Measurements from ENCODE around the gene RNASEH1. TPM values are rescaled to one million over a fixed set of nuclear protein-coding genes. Genes with fewer than 3 reads are reported as not detected.

The RNASEH1 gene
- total and polyA plus RNA-seq, 2 of the 13 experiments (the other 11 are each of a cell fraction or from before 2014, with no cell fraction given): 14.5 to 57.4 TPM

GRCh38 chr2:3604991-3605961, 47.1 kb upstream of the RNASEH1 start (continued):
- no peak for TF ChIP-seq NR0B2 (CRISPR knock-in tag; IDR thresholded peaks at IDR 0.05)
- TF ChIP-seq ATF1 (CRISPR knock-in tag; IDR thresholded peaks at IDR 0.05): no peak
- no peak for TF ChIP-seq ZBTB7A (CRISPR knock-in tag; IDR thresholded peaks at IDR 0.05)
- TF ChIP-seq TRIM22 (IDR thresholded peaks at IDR 0.05): no peak
- no peak for TF ChIP-seq ZNF367 (CRISPR knock-in tag; IDR thresholded peaks at IDR 0.05; ENCODE audit: borderline replicate concordance)
- no peak for TF ChIP-seq GTF3A (CRISPR knock-in tag; conservative IDR thresholded peaks at IDR 0.05)
- TF ChIP-seq CHD2 (IDR thresholded peaks at IDR 0.05; ENCODE audit: low read depth, low read length): peak; percentile 71; the same call in 1 of the 2 replicates
- no peak for TF ChIP-seq SRSF9 (IDR thresholded peaks at IDR 0.05; ENCODE audit: borderline replicate concordance, insufficient read depth, low read depth, low read length, poor library complexity, severe bottlenecking)
- no peak for TF ChIP-seq SMC3 (IDR thresholded peaks at IDR 0.05; ENCODE audit: low read length)
- TF ChIP-seq REXO4 (CRISPR knock-in tag; IDR thresholded peaks at IDR 0.05; ENCODE audit: borderline replicate concordance): no peak
- no peak; the same call in 1 of the 2 replicates for TF ChIP-seq ZZZ3 (CRISPR knock-in tag; IDR thresholded peaks at IDR 0.05; ENCODE audit: borderline replicate concordance)
- no peak for TF ChIP-seq CREBL2 (CRISPR knock-in tag; IDR thresholded peaks at IDR 0.05; ENCODE audit: borderline replicate concordance)
- TF ChIP-seq SP5 (CRISPR knock-in tag; IDR thresholded peaks at IDR 0.05; ENCODE audit: borderline replicate concordance, low read depth): peak; percentile 71; the same call in 1 of the 2 replicates
- TF ChIP-seq IKZF5 (CRISPR knock-in tag; IDR thresholded peaks at IDR 0.05): peak; percentile 40; the same call in 1 of the 2 replicates
- no peak for TF ChIP-seq TMF1 (CRISPR knock-in tag; IDR thresholded peaks at IDR 0.05; ENCODE audit: low read depth)
- TF ChIP-seq PAX8 (CRISPR knock-in tag; IDR thresholded peaks at IDR 0.05; ENCODE audit: borderline replicate concordance): no peak
- TF ChIP-seq ZFP82 (CRISPR knock-in tag; IDR thresholded peaks at IDR 0.05; ENCODE audit: borderline replicate concordance): no peak
- TF ChIP-seq FOSL1 (CRISPR knock-in tag; IDR thresholded peaks at IDR 0.05; ENCODE audit: borderline replicate concordance): no peak
- no peak; the same call in 1 of the 2 replicates for TF ChIP-seq ZMYM4 (CRISPR knock-in tag; IDR thresholded peaks at IDR 0.05)
- no peak for TF ChIP-seq ZNF782 (CRISPR knock-in tag; IDR thresholded peaks at IDR 0.05; ENCODE audit: borderline replicate concordance)
- peak; percentile 94 for TF ChIP-seq USF2 (IDR thresholded peaks at IDR 0.05; ENCODE audit: low read depth, low read length)
- peak; percentile 86; the same call in 1 of the 2 replicates for TF ChIP-seq USF2 (CRISPR knock-in tag; IDR thresholded peaks at IDR 0.05; ENCODE audit: borderline replicate concordance)
- no peak for TF ChIP-seq ZNF354B (CRISPR knock-in tag; IDR thresholded peaks at IDR 0.05)

All from HepG2 (cell line).